H1 (cell line): ENCODE data around the gene CD48.

ENCODE experiments used
- BACH1 ChIP-seq: IDR thresholded peaks from 2 replicates; pipeline ENCODE4 v1.6.1; 2012; ENCODE audit warnings: low read length, improper control_type of control experiment
- GTF2F1 ChIP-seq: IDR thresholded peaks from 2 replicates; pipeline ENCODE4 v1.6.1; 2012; ENCODE audit warnings: low read depth, low read length, improper control_type of control experiment, borderline replicate concordance
- JUN ChIP-seq: IDR thresholded peaks from 2 replicates; pipeline ENCODE4 v1.6.1; 2011; ENCODE audit warnings: low read depth, mild to moderate bottlenecking, improper control_type of control experiment, low read length
- JUND ChIP-seq: IDR thresholded peaks from 2 replicates; pipeline ENCODE4 v1.6.1; 2011; ENCODE audit warnings: mild to moderate bottlenecking, improper control_type of control experiment, low read length
- POLR2A ChIP-seq, 2 experiments: IDR thresholded peaks; 1 replicate in 1 of 2; 2 replicates in 1 of 2; pipeline ENCODE4 v1.6.1; 2011; ENCODE audit warnings: low read depth in 2 of 2, low read length in 2 of 2, mild to moderate bottlenecking in 2 of 2; ENCODE audit errors: control extremely low read depth in 1 of 2
- POLR2AphosphoS5 ChIP-seq: IDR thresholded peaks from 2 replicates; pipeline ENCODE4 v1.6.1; 2011; ENCODE audit warnings: low read depth, low read length
- RAD21 ChIP-seq, 2 experiments: IDR thresholded peaks in 1 of 2; conservative IDR thresholded peaks in 1 of 2; 2 replicates each; pipeline ENCODE4 v1.6.1; 2011; ENCODE audit warnings: low read depth in 2 of 2, low read length in 2 of 2, improper control_type of control experiment in 1 of 2, inconsistent platforms in 1 of 2, mild to moderate bottlenecking in 1 of 2, moderate library complexity in 1 of 2
- SP1 ChIP-seq: IDR thresholded peaks from 2 replicates; pipeline ENCODE4 v1.6.1; 2011; ENCODE audit warnings: low read depth, low read length
- TAF1 ChIP-seq: IDR thresholded peaks from 2 replicates; pipeline ENCODE4 v1.6.1; 2011; ENCODE audit warnings: mild to moderate bottlenecking, low read depth, low read length
- YY1 ChIP-seq: IDR thresholded peaks from 2 replicates; pipeline ENCODE4 v1.6.1; 2011; ENCODE audit warnings: low read depth, mild to moderate bottlenecking, low read length
- TF ChIP-seq, protein P1 (sequence below), 3 experiments: IDR thresholded peaks; 1 replicate in 2 of 3; 2 replicates in 1 of 3; pipeline versions ENCODE4 v1.5.1 to v1.6.1; 2011; ENCODE audit warnings: low read length in 3 of 3, mild to moderate bottlenecking in 3 of 3, inconsistent platforms in 2 of 3, low read depth in 1 of 3, moderate library complexity in 1 of 3; ENCODE audit not compliant: insufficient read depth in 1 of 3; ENCODE audit errors: control extremely low read depth in 1 of 3
- TF ChIP-seq, protein P2 (sequence below): IDR thresholded peaks from 2 replicates; pipeline ENCODE4 v1.6.1; 2012; ENCODE audit warnings: low read length, inconsistent platforms

DNA sequence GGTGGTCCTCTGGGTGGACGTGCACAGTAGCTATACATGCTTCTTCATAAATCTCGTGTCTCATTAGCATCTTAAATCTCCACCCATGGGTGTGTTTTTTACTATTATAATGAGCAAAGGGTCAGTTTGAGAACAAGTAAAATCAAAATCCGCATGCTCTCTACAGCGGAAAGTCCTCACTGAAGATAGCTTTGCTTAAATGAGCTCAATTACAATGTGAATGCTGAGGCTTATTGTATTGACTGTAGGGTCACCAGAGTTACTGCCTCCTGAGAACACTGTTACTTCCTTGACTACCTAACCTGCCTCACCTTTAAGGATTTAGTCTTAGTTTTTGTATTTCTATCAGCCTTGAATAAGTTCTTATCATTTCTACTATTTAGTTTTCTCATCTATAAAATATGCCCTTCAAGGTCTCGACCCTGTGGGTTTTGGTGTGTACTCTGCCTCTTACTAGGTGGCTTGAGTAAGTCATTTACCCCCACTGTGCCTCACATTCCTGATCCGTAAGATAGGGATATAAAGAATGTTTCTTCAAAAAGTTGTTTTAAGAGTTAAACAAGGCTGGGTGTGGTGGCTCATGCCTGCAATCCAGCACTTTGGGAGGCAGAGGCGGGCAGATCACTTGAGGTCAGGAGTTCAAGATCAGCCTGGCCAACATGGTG, 35.3 kb upstream of the CD48 start:
- TF ChIP-seq JUND (no peak), GTF2F1 (no peak), TAF1 (no peak), POLR2AphosphoS5 (no peak), RAD21 (IDR thresholded peaks at IDR 0.05 in 1 of 2, conservative IDR thresholded peaks at IDR 0.05 in 1 of 2; ENCODE audit: low read depth in 2 of 2, low read length in 2 of 2) (no peak), POLR2A (IDR thresholded peaks at IDR 0.05; ENCODE audit: control extremely low read depth in 1 of 2, low read depth in 2 of 2, low read length in 2 of 2) (no peak), JUN (no peak), BACH1 (no peak), YY1 (no peak), SP1 (no peak)
- TF ChIP-seq, protein P1, sequence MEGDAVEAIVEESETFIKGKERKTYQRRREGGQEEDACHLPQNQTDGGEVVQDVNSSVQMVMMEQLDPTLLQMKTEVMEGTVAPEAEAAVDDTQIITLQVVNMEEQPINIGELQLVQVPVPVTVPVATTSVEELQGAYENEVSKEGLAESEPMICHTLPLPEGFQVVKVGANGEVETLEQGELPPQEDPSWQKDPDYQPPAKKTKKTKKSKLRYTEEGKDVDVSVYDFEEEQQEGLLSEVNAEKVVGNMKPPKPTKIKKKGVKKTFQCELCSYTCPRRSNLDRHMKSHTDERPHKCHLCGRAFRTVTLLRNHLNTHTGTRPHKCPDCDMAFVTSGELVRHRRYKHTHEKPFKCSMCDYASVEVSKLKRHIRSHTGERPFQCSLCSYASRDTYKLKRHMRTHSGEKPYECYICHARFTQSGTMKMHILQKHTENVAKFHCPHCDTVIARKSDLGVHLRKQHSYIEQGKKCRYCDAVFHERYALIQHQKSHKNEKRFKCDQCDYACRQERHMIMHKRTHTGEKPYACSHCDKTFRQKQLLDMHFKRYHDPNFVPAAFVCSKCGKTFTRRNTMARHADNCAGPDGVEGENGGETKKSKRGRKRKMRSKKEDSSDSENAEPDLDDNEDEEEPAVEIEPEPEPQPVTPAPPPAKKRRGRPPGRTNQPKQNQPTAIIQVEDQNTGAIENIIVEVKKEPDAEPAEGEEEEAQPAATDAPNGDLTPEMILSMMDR (IDR thresholded peaks at IDR 0.05; ENCODE audit: control extremely low read depth in 1 of 3, insufficient read depth in 1 of 3, low read depth in 1 of 3, low read length in 3 of 3), result no peak
- TF ChIP-seq, protein P2, sequence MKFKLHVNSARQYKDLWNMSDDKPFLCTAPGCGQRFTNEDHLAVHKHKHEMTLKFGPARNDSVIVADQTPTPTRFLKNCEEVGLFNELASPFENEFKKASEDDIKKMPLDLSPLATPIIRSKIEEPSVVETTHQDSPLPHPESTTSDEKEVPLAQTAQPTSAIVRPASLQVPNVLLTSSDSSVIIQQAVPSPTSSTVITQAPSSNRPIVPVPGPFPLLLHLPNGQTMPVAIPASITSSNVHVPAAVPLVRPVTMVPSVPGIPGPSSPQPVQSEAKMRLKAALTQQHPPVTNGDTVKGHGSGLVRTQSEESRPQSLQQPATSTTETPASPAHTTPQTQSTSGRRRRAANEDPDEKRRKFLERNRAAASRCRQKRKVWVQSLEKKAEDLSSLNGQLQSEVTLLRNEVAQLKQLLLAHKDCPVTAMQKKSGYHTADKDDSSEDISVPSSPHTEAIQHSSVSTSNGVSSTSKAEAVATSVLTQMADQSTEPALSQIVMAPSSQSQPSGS, result no peak
